ENCODE data around the gene GAB2.

Gene GAB2

GRCh38 chr11:78399136-78399535 is 18.5 kb downstream of the GAB2 start:
- DNase-seq: no peak

- DNase-seq: no peak
Observed at GRCh38 chr11:78398715-78399114, 18.9 kb downstream of the GAB2 start.

GRCh38 chr11:78397398-78397797 is 20.2 kb downstream of the GAB2 start:
- no peak for DNase-seq

GRCh38 chr11:78395597-78395996 is 22.0 kb downstream of the GAB2 start:
- DNase-seq: no peak

GRCh38 chr11:78392854-78393253 is 24.8 kb downstream of the GAB2 start:
- no peak for DNase-seq

GRCh38 chr11:78391424-78391823 is 26.2 kb downstream of the GAB2 start:
- DNase-seq: no peak

GRCh38 chr11:78390809-78391208 is 26.8 kb downstream of the GAB2 start:
- DNase-seq: no peak

- DNase-seq: no peak
Observed at GRCh38 chr11:78386215-78386941, 31.2 kb downstream of the GAB2 start.

- DNase-seq: no peak
Observed at GRCh38 chr11:78385205-78385604, 32.4 kb downstream of the GAB2 start.

- no peak for DNase-seq
Observed at GRCh38 chr11:78384231-78384630, 33.4 kb downstream of the GAB2 start.

GRCh38 chr11:78381865-78382264 is 35.8 kb downstream of the GAB2 start:
- no peak for DNase-seq

GRCh38 chr11:78380615-78381051 is 37.0 kb downstream of the GAB2 start:
- no peak for DNase-seq

- DNase-seq: no peak
Observed at GRCh38 chr11:78379039-78379670, 38.5 kb downstream of the GAB2 start.

- DNase-seq: no peak
Observed at GRCh38 chr11:78377625-78378418, 39.8 kb downstream of the GAB2 start.

GRCh38 chr11:78376858-78377257 is 40.8 kb downstream of the GAB2 start:
- DNase-seq: no peak

- DNase-seq: no peak
Observed at GRCh38 chr11:78374917-78375316, 42.7 kb downstream of the GAB2 start.

GRCh38 chr11:78373689-78374088 is 43.9 kb downstream of the GAB2 start:
- no peak for DNase-seq

GRCh38 chr11:78372114-78372768 is 45.4 kb downstream of the GAB2 start:
- DNase-seq: no peak

GRCh38 chr11:78371221-78371891 is 46.3 kb downstream of the GAB2 start:
- DNase-seq: no peak

- no peak for DNase-seq
Observed at GRCh38 chr11:78370406-78371172, 47.0 kb downstream of the GAB2 start.

GRCh38 chr11:78365381-78365792 is 52.2 kb downstream of the GAB2 start:
- no peak for DNase-seq
